Upper lobe of right lung (tissue), 1 donor: ENCODE results near the gene STAP2. TPM values are rescaled to one million over a fixed set of nuclear protein-coding genes. Genes with fewer than 3 reads are reported as not detected.
"Not testable (repeated sequence)": the region's sequence is repeated elsewhere in the genome, so short reads cannot be mapped to it uniquely, and the experiment has no call there.

ENCODE experiments used
- ATAC-seq: fragments of 200-7000 bp; cut with Tn5 transposase; one replicate; pipeline ENCODE4 v1.9.1; 2020; ENCODE audit warnings: mild to moderate bottlenecking, moderate library complexity
- DNase-seq: peaks from one replicate; pipeline ENCODE4 v3.0.0-alpha.2; 2020
- H3K27ac ChIP-seq: fragments of 200-600 bp; one replicate; pipeline ENCODE4 v1.8.0; 2022
- H3K27me3 ChIP-seq: fragments of 200-600 bp; one replicate; pipeline ENCODE4 v1.8.0; 2022; ENCODE audit warnings: mild to moderate bottlenecking
- H3K36me3 ChIP-seq: fragments of 200-600 bp; one replicate; pipeline ENCODE4 v1.8.0; 2022
- H3K4me1 ChIP-seq: fragments of 200-600 bp; one replicate; pipeline ENCODE4 v1.8.0; 2022
- H3K4me3 ChIP-seq: fragments of 200-600 bp; one replicate; pipeline ENCODE4 v1.8.0; 2022; ENCODE audit warnings: mild to moderate bottlenecking
- H3K9me3 ChIP-seq: fragments of 200-600 bp; one replicate; pipeline ENCODE4 v1.8.0; 2022
- CTCF ChIP-seq: fragments of 200-600 bp; IDR thresholded peaks from one replicate; pipeline ENCODE4 v1.8.0; 2022; ENCODE audit warnings: antibody characterized with exemption
- intact Hi-C: fragments of 100-400 bp; cut with DNase I; formaldehyde crosslinking; loops from one replicate; pipeline ENCODE4 v1.11.0; 2022
- total RNA-seq: library from RNA; stranded (reverse); fragmentation: NEBNext Ultra II Directional; extraction: Animal tissue kit (Norgen Biotek cat#: 25700); gene quantifications from one replicate; pipeline ENCODE4 v1.2.1, GENCODE V29; 2021
- donor health status: DM: no; HTN: yes; CAD: no; lungs with severe emphysema.

STAP2 gene
- total RNA-seq, 1 donor from 2014 or later, result 16.1 TPM

- intact Hi-C loops, result no loop called here
- TF ChIP-seq CTCF, result no peak
- no peaks in the 10 kb centered on the region for H3K36me3 ChIP-seq
- DNase-seq (no peak), ATAC-seq (peak; percentile 16)
- H3K9me3 ChIP-seq, result no peaks in the 10 kb centered on the region
- H3K4me1 ChIP-seq, result peaks cover 12% of the 10 kb centered on the region
- peak overlapping the region; percentile 82 for H3K4me3 ChIP-seq
- H3K27ac ChIP-seq, result peak overlapping the region; percentile 88
- H3K27me3 ChIP-seq, result no peaks in the 10 kb centered on the region
Measured at GRCh38 chr19:4342314-4342614, 3.6 kb upstream of the STAP2 start.

DNA sequence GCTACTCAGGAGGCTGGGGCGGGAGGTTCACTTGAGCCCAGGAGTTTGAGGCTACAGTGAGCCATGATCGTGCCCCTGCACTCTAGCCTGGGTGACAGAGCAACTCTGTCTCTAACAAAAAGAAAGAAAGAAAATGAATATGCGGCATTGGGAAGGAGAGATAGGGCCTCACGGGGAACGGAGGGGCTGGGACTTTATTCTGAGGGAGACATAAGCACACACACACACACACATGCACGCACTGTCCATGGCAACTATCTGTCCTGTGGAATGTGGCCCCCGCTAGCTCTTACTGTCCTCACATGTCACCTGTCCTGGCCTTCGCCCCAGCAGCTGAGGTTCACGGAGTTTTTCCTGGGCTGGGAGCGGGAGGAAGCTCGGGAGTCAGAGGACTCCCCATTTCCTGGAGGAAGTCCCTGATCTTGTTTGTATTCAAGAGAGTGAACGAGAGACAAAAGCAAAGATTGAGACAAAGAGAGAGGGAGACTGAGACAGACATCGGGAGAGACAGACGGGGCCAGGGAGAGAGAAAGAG lies 654 bp downstream of the STAP2 start:
- peaks cover 5% of the 10 kb centered on the region for H3K4me1 ChIP-seq
- peak overlapping the region; percentile 54 for H3K4me3 ChIP-seq
- no peaks in the 10 kb centered on the region for H3K9me3 ChIP-seq
- no peaks in the 10 kb centered on the region for H3K27me3 ChIP-seq
- intact Hi-C loops, result no loop called here
- DNase-seq, result no peak
- ATAC-seq, result no peak
- peak overlapping the region; percentile 75 for H3K27ac ChIP-seq
- no peak for TF ChIP-seq CTCF
- H3K36me3 ChIP-seq, result no peaks in the 10 kb centered on the region

DNA sequence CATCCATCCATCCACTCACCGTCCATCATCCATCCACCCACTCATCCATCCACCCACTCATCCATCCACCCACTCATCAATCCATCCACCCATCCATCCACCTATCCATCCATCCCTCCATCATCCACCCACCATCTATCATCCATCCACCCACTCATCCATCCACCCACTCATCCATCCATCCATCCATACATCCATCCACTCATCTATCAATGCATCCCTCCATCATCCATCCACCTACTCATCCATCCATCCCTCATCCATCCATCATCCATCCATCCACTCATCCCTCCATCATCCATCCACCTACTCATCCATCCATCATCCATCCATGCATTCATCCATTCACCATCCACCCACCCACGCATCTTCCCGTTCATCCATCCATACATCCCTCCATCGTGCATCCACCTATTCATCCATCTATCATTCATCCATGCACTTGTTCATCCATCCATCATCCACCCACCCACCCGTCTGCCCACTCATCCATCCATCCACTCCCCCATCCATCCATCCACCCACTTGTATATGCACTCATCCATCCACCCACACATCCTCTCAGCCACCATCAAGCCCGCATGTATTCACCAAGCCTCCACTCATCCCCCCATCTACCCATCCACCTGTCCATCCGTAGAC lies 3.6 kb downstream of the STAP2 start:
- intact Hi-C loops, result no loop called here
- no peak for ATAC-seq
- H3K9me3 ChIP-seq, result no peaks in the 10 kb centered on the region
- no peaks in the 10 kb centered on the region for H3K27me3 ChIP-seq
- H3K4me1 ChIP-seq, result no peaks in the 10 kb centered on the region
- no peak overlapping the region for H3K4me3 ChIP-seq
- no peak for TF ChIP-seq CTCF
- H3K36me3 ChIP-seq, result no peaks in the 10 kb centered on the region
- DNase-seq, result no peak
- H3K27ac ChIP-seq, result no peak overlapping the region

- no peaks in the 10 kb centered on the region for H3K27me3 ChIP-seq
- H3K4me3 ChIP-seq, result no peak overlapping the region
- no peaks in the 10 kb centered on the region for H3K36me3 ChIP-seq
- H3K4me1 ChIP-seq, result no peaks in the 10 kb centered on the region
- H3K9me3 ChIP-seq, result no peaks in the 10 kb centered on the region
- H3K27ac ChIP-seq, result no peak overlapping the region
- TF ChIP-seq CTCF, result no peak
- intact Hi-C loops, result no loop called here
- DNase-seq (no peak), ATAC-seq (no peak)
Measured at GRCh38 chr19:4329858-4330257, 8.8 kb downstream of the STAP2 start.

DNA sequence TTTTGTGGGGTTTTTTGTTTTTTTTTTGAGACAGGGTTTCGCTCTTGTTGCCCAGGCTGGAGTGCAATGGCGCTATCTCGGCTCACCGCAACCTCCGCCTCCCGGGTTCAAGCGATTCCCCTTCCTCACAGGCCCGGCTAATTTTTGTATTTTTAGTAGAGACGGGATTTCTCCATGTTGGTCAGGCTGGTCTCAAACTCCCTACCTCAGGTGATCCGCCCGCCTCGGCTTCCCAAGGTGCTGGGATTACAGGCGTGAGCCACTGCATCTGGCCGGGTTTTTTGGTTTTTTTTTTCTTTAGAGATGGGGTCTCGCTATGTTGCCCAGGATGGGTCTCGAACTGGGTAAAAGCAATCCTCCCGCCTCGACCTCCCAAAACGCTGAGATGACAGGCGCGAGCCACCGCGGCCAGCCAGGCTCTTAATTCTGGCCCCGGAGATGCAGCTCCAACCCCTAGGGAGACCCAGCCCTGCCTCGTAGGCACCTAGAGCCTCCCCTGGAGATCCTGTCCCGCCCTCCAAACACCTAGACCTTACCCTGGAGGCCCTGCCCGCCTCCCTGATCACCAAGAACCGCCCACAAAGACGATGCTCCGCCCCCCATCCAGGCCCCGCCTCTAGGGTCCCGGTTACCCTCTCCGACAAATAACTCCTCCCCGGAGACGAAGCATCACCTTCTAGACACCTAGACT lies 9.5 kb downstream of the STAP2 start:
- H3K36me3 ChIP-seq, intact Hi-C loops, H3K27ac ChIP-seq, ATAC-seq, H3K4me1 ChIP-seq, H3K9me3 ChIP-seq, H3K27me3 ChIP-seq, DNase-seq: not testable (repeated sequence)
- H3K4me3 ChIP-seq, result peak overlapping the region; percentile 45

GRCh38 chr19:4328243-4328990 lies 10.2 kb downstream of the STAP2 start:
- intact Hi-C loops, result no loop called here
- H3K27ac ChIP-seq, result no peak overlapping the region

More at GRCh38 chr19:4328243-4328990, 10.2 kb downstream of the STAP2 start:
- peak; percentile 96 for DNase-seq
- H3K36me3 ChIP-seq, result no peaks in the 10 kb centered on the region
- no peak for TF ChIP-seq CTCF
- H3K4me3 ChIP-seq, result peak overlapping the region; percentile 45
- ATAC-seq, result peak; percentile 93
- no peaks in the 10 kb centered on the region for H3K27me3 ChIP-seq
- no peaks in the 10 kb centered on the region for H3K9me3 ChIP-seq
- no peaks in the 10 kb centered on the region for H3K4me1 ChIP-seq
